SK-N-SH (cell line): ENCODE measurements around the gene MYO16. TPM values are rescaled to one million over a fixed set of nuclear protein-coding genes. Genes with fewer than 3 reads are reported as not detected.

Experiments used
- CTCF ChIA-PET: fragments of 300-600, 350-600 bp; formaldehyde crosslinking; extraction: SDS; loops from one replicate; lab custom pipeline; 2021; lab: Yijun Ruan, JAX
- POLR2A ChIA-PET: fragments of 350-600 bp; sonication (Branson Sonifier 250); formaldehyde crosslinking; extraction: SDS; loops from one replicate; lab custom pipeline; 2020; ENCODE audit warnings: antibody characterized with exemption, inconsistent platforms; lab: Yijun Ruan, JAX
- DNase-seq: peaks from one replicate; pipeline ENCODE4 v3.0.0; 2012
- H2AFZ ChIP-seq: fragments of 200-600 bp; sonication (generic); 2 replicates; pipeline ENCODE4 v1.8.1; 2016; ENCODE audit warnings: antibody characterized with exemption, mild to moderate bottlenecking, low read depth
- H3F3A ChIP-seq: fragments of 200-600 bp; sonication (generic); replicated peaks from 2 replicates; pipeline ENCODE3; 2016; ENCODE audit warnings: antibody characterized with exemption, mild to moderate bottlenecking; ENCODE audit not compliant: insufficient read depth
- H3K27ac ChIP-seq, 2 experiments: fragments of 200-500 bp in 1 of 2; fragments of 200-600 bp in 1 of 2; sonication (Bioruptor generic) in 1 of 2; sonication (generic), shearing (Covaris generic) in 1 of 2; 2 replicates each; pipeline versions ENCODE4 v1.5.1 to v1.6.1; 2014 to 2016; ENCODE audit warnings: low read depth in 2 of 2, inconsistent platforms in 1 of 2, low read length in 1 of 2, mild to moderate bottlenecking in 1 of 2, mixed read lengths in 1 of 2
- H3K27me3 ChIP-seq: fragments of 200-600 bp; sonication (generic), shearing (Covaris generic); 2 replicates; pipeline ENCODE4 v1.6.1; 2016; ENCODE audit warnings: mixed run types; ENCODE audit not compliant: insufficient read depth
- H3K36me3 ChIP-seq, 2 experiments: fragments of 200-500 bp in 1 of 2; fragments of 200-600 bp in 1 of 2; sonication (Bioruptor generic) in 1 of 2; sonication (generic) in 1 of 2; replicated peaks in 1 of 2; 2 replicates each; pipeline versions ENCODE3 to v1.5.1; 2014 to 2016; ENCODE audit warnings: low read length in 1 of 2, mild to moderate bottlenecking in 1 of 2; ENCODE audit not compliant: insufficient read depth in 2 of 2, control insufficient read depth in 1 of 2
- H3K4me1 ChIP-seq, 2 experiments: fragments of 200-500 bp in 1 of 2; fragments of 200-600 bp in 1 of 2; sonication (Bioruptor generic) in 1 of 2; sonication (generic), shearing (Covaris generic) in 1 of 2; 2 replicates each; pipeline versions ENCODE4 v1.5.1 to v1.6.1; 2014 to 2016; ENCODE audit warnings: low read depth in 1 of 2, low read length in 1 of 2, mixed run types in 1 of 2; ENCODE audit not compliant: insufficient read depth in 2 of 2, control insufficient read depth in 1 of 2
- H3K4me2 ChIP-seq: fragments of 200-600 bp; sonication (generic), shearing (Covaris generic); 2 replicates; pipeline ENCODE4 v1.6.1; 2017; ENCODE audit warnings: mixed run types
- H3K4me3 ChIP-seq, 2 experiments: fragments of 200-500 bp in 1 of 2; fragments of 200-600 bp in 1 of 2; sonication (Bioruptor generic) in 1 of 2; sonication (generic), shearing (Covaris generic) in 1 of 2; 2 replicates each; pipeline versions ENCODE4 v1.5.1 to v1.8.1; 2014 to 2016; ENCODE audit warnings: low read depth in 2 of 2, inconsistent platforms in 1 of 2, low read length in 1 of 2, mild to moderate bottlenecking in 1 of 2, mixed read lengths in 1 of 2, moderate library complexity in 1 of 2
- H3K79me2 ChIP-seq: fragments of 200-600 bp; sonication (generic); 2 replicates; pipeline ENCODE4 v1.8.1; 2017; ENCODE audit warnings: mild to moderate bottlenecking; ENCODE audit not compliant: insufficient read depth
- H3K9ac ChIP-seq: fragments of 200-600 bp; sonication (generic); 2 replicates; pipeline ENCODE4 v1.6.1; 2017; ENCODE audit warnings: mixed run types
- H3K9me2 ChIP-seq: fragments of 200-600 bp; sonication (generic); 2 replicates; pipeline ENCODE4 v1.6.1; 2017; ENCODE audit warnings: mixed run types
- H3K9me3 ChIP-seq: fragments of 200-600 bp; sonication (generic); 2 replicates; pipeline ENCODE4 v1.6.1; 2017; ENCODE audit warnings: mixed run types, mild to moderate bottlenecking, moderate library complexity
- H4K20me1 ChIP-seq: fragments of 200-600 bp; sonication (generic); 2 replicates; pipeline ENCODE4 v1.6.1; 2017; ENCODE audit warnings: mild to moderate bottlenecking, mixed run types; ENCODE audit not compliant: insufficient read depth
- EP300 ChIP-seq, 2 experiments: IDR thresholded peaks; 2 replicates each; pipeline versions ENCODE4 v1.4.0 to v1.6.1; 2012; ENCODE audit warnings: borderline replicate concordance in 1 of 2, low read depth in 1 of 2, low read length in 1 of 2
- FOSL2 ChIP-seq: IDR thresholded peaks from 2 replicates; pipeline ENCODE4 v1.4.0; 2012; ENCODE audit warnings: low read depth, mild to moderate bottlenecking, moderate library complexity, borderline replicate concordance
- FOXJ3 ChIP-seq: sonication (generic); formaldehyde crosslinking; IDR thresholded peaks from 2 replicates; pipeline ENCODE4 v1.5.1; 2020; ENCODE audit warnings: mild to moderate bottlenecking, missing genetic modification reagents
- GATA2 ChIP-seq: sonication (generic); formaldehyde crosslinking; IDR thresholded peaks from 2 replicates; pipeline ENCODE4 v1.5.0; 2020; ENCODE audit warnings: mild to moderate bottlenecking, missing genetic modification reagents
- JUND ChIP-seq: IDR thresholded peaks from 2 replicates; pipeline ENCODE4 v1.4.0; 2012
- MAX ChIP-seq: IDR thresholded peaks from 2 replicates; pipeline ENCODE4 v1.4.0; 2012; ENCODE audit warnings: low read depth
- NFIC ChIP-seq: IDR thresholded peaks from 2 replicates; pipeline ENCODE4 v1.4.0; 2012; ENCODE audit warnings: borderline replicate concordance
- NRF1 ChIP-seq: IDR thresholded peaks from 2 replicates; pipeline ENCODE4 v1.6.1; 2012; ENCODE audit warnings: low read depth, mild to moderate bottlenecking, low read length
- PBX3 ChIP-seq: IDR thresholded peaks from 2 replicates; pipeline ENCODE4; 2012
- POLR2AphosphoS5 ChIP-seq: IDR thresholded peaks from 2 replicates; pipeline ENCODE4 v1.6.1; 2012; ENCODE audit warnings: low read depth, low read length
- RAD21 ChIP-seq: IDR thresholded peaks from 2 replicates; pipeline ENCODE4 v1.6.1; 2012; ENCODE audit warnings: mild to moderate bottlenecking, low read length
- RCOR1 ChIP-seq: fragments of 150-350 bp; IDR thresholded peaks from 2 replicates; pipeline ENCODE4 v1.6.1; 2017; ENCODE audit warnings: antibody characterized with exemption, low read length
- REST ChIP-seq: IDR thresholded peaks from 2 replicates; pipeline ENCODE4 v1.6.1; 2012; ENCODE audit warnings: mild to moderate bottlenecking, low read depth, low read length, moderate library complexity
- SIN3A ChIP-seq: IDR thresholded peaks from 2 replicates; pipeline ENCODE4 v1.6.1; 2012; ENCODE audit warnings: low read depth, mild to moderate bottlenecking, low read length, moderate library complexity, borderline replicate concordance
- TCF12 ChIP-seq: IDR thresholded peaks from 2 replicates; pipeline ENCODE4 v1.4.0; 2012
- YY1 ChIP-seq: IDR thresholded peaks from 2 replicates; pipeline ENCODE4 v1.4.0; 2012; ENCODE audit warnings: low read depth, mild to moderate bottlenecking
- WGBS: methylation state at CpG from one replicate; pipeline ENCODE4 v1.1.6; 2017; ENCODE audit warnings: low lambda C conversion rate; 5-methylcytosine and 5-hydroxymethylcytosine counted together
- polyA plus RNA-seq, 3 experiments: library from polyadenylated mRNA; depleted of rRNA; stranded (reverse); fragments of >200 nt; gene quantifications; 2 replicates each; pipeline ENCODE4 v1.2.3, GENCODE V29; 2012

The MYO16 gene
- polyA plus RNA-seq, 1 of the 3 experiments (the other 2 are of a cell fraction), result 0.07 TPM

- no peaks in the 10 kb centered on the region for H4K20me1 ChIP-seq
- ChIA-PET CTCF (interaction anchor here (0.9 kb wide), 1 partner anchor 27 kb away, joined by 3 read pairs; no protein-coding TSS in a partner anchor), POLR2A (no interaction called here)
- no peaks in the 10 kb centered on the region; the same call in 1 of the 2 replicates for H3K9me2 ChIP-seq
- no peaks in the 10 kb centered on the region; the same call in 1 of the 2 replicates for H3K27me3 ChIP-seq
- H3K4me3 ChIP-seq, result no peak overlapping the region
- DNase-seq, result no peak
- H3K79me2 ChIP-seq, result no peaks in the 10 kb centered on the region
- H3K4me2 ChIP-seq, result no peak overlapping the region
- no peaks in the 10 kb centered on the region for H3F3A ChIP-seq
- WGBS, result 69% methylated on average over 10 of the region's 10 CpGs
- H3K36me3 ChIP-seq, result no peaks in the 10 kb centered on the region
- H2AFZ ChIP-seq, result no peak overlapping the region
- no peak overlapping the region for H3K9ac ChIP-seq
- TF ChIP-seq FOXJ3 (CRISPR knock-in tag) (no peak), NFIC (no peak), PBX3 (no peak), YY1 (no peak), TCF12 (no peak), RCOR1 (no peak), GATA2 (no peak), EP300 (IDR thresholded peaks at IDR 0.05; ENCODE audit: borderline replicate concordance in 1 of 2, low read depth in 1 of 2, low read length in 1 of 2) (no peak), RAD21 (no peak), REST (no peak), SIN3A (no peak), JUND (no peak), POLR2AphosphoS5 (no peak), FOSL2 (no peak), MAX (no peak), NRF1 (no peak)
- H3K4me1 ChIP-seq, result no peaks in the 10 kb centered on the region; a peak in 2 of 4 replicates
- H3K9me3 ChIP-seq, result 0 out of 2 replicates have a peak, but pooled peaks cover 2% of the 10 kb centered on the region
- no peak overlapping the region for H3K27ac ChIP-seq
Observed at GRCh38 chr13:109087916-109088623, 458.7 kb downstream of the MYO16 start.
